Fibroblast of the conjunctiva (primary cell): ENCODE data around the gene YY1.

Experiments used
- DNase-seq: peaks from one replicate; pipeline ENCODE4 v3.0.0-alpha.2; 2010; ENCODE audit warnings: low read depth

The YY1 gene

DNA sequence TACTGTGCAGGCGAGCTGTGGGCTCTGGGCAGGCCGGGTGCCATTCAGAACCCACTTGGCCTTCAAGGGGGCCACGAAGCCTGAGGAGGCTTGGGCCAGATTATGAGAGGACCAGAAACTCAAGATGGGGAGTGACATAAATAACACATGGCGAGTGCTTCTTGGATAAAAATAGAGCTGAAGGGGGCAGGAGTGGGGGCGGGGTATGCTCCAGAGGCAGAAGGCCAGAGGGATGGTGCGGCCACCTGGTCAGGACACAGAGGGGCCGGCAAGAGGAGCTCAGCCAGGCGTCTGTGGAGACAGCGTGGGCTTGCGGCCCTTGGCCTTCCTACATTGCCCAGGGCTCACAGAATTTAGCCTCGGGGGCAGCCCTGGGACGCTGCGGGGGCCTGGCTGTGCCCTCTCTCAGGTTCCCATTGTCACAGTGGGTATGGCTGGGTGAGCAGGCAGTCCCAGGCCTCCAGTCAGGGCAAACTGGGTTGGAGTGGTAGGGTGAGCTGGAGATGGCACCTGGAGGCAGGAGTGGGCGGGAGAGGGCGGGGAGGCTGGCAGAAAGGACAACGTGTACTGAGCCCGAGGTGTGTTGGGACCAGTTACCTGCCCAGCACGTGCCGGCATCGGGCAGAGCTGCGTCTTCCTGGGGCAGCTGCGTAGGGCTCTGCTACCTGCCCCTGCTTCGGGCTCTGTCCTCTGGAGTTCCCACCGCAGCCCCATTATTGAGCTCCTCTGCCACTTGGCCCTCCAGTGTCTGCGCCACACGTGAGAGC lies 74.7 kb downstream of the YY1 start:
- DNase-seq = no peak

GRCh38 chr14:100314724-100315123 lies 75.8 kb downstream of the YY1 start:
- no peak for DNase-seq

GRCh38 chr14:100317389-100317788 lies 78.4 kb downstream of the YY1 start:
- DNase-seq = no peak

GRCh38 chr14:100317912-100318808 lies 79.2 kb downstream of the YY1 start:
- DNase-seq = peak; percentile 21

DNA sequence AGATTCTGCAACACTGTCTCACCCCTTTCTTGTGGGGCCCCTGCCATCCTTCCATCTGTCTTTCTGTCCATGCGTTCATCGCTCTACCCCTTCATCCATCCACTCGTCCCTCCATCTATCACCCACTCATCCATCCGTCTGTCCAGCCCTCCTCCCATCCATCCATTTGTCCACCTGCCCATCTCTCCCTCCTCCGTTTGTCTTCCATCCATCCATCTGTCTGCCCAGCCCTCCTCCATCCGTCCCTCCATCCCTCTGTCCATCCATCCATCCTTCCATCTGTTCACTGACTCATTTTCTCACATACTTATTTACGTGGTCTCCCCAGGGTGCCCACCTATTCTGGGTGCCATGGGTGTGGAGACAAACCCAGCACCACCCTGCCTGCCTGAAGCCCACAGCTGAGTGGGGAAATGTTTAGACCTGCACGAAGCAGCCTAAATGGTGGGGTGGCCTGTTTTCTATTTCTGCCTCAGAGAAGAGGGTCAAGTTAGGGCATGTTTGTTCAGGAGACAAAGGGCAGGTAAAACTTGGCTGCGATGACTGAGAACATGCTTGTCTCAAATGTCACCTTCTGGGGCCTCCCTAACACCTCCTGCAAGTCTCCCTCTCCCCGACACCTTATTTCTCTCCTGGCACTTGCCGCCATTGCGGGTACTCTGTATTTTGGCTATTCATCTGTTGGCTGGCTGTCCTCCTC lies 81.4 kb downstream of the YY1 start:
- DNase-seq = no peak

DNA sequence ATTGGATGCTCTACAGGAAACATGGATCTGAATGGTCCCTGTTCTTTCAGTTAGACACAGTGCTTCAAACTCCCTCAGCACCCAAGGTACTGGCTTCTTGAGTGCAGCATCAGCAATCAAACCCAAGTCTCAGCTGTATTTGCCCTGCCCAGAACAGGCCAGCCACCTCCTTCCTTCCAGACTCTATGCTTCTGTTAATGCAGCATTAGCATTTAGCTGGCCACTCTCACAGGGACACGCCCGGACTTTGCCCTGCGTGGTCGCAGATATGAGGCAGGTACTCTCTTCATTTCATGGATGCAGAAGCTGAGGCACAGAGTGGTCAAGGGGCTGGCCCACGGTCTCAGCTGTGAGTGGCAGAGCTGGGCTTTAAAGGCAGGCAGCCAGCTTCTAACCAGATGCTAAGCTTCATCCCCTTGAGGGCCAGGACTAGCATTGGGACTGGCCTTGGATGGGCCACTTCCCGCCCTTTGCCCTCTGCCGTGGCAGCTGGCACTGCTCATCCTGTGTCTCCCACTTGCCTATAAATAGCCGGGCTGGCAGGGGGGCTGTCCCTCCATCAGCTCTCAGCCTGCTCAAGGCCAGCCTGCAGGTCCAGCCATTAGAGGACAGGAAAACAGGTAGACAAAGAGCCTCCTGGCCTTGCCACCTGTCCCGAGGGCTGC lies 82.7 kb downstream of the YY1 start:
- DNase-seq = no peak

- no peak for DNase-seq
Observed at GRCh38 chr14:100322138-100322957, 83.4 kb downstream of the YY1 start.

- no peak for DNase-seq
Observed at GRCh38 chr14:100323121-100323941, 84.4 kb downstream of the YY1 start, which contains the start of gene SLC25A47. SLC25A47 (plus strand) TSS chr14:100323339; CDS start chr14:100323415, 76 bp downstream.

- no peak for DNase-seq
Observed at GRCh38 chr14:100323942-100324307, 85.0 kb downstream of the YY1 start.

- no peak for DNase-seq
Observed at GRCh38 chr14:100325231-100325632, 86.3 kb downstream of the YY1 start.

- DNase-seq = no peak
Observed at GRCh38 chr14:100325958-100326357, 87.0 kb downstream of the YY1 start.

DNA sequence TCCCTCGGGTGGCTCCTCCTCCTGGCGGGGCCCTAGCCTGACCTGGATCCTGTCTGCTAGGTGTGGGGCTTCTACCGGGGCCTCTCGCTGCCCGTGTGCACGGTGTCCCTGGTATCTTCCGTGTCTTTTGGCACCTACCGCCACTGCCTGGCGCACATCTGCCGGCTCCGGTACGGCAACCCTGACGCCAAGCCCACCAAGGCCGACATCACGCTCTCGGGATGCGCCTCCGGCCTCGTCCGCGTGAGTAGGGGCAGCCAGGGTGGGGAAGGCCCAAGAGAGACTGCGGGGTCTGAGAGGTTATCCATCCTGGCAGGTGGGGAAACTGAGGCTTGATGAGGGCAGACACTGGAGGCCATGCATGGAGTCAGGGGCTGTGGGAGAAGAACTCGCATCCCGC lies 88.2 kb downstream of the YY1 start:
- no peak for DNase-seq

DNA sequence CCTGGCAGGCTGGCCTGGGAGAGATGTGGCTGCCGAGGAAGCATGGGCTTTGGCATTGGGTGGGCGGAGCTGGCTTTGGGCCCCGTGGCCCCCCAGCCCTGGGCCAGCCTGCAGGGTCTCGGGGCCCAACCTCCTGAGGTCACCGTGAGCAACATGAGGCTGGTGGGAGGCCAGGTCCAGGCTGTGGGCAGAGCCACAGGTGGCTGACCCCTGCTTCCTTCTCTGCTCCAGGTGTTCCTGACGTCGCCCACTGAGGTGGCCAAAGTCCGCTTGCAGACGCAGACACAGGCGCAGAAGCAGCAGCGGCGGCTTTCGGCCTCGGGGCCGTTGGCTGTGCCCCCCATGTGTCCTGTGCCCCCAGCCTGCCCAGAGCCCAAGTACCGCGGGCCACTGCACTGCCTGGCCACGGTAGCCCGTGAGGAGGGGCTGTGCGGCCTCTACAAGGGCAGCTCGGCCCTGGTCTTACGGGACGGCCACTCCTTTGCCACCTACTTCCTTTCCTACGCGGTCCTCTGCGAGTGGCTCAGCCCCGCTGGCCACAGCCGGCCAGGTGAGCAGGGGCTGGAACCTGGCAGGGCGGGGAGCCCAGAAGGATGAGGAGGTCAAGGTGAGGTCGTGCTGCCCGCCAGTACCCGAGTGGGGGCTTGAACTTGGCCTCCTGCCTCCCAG lies 89.7 kb downstream of the YY1 start:
- no peak for DNase-seq

- no peak for DNase-seq
Observed at GRCh38 chr14:100329233-100330006, 90.5 kb downstream of the YY1 start.

- no peak for DNase-seq
Observed at GRCh38 chr14:100330007-100330344, 91.0 kb downstream of the YY1 start.

DNA sequence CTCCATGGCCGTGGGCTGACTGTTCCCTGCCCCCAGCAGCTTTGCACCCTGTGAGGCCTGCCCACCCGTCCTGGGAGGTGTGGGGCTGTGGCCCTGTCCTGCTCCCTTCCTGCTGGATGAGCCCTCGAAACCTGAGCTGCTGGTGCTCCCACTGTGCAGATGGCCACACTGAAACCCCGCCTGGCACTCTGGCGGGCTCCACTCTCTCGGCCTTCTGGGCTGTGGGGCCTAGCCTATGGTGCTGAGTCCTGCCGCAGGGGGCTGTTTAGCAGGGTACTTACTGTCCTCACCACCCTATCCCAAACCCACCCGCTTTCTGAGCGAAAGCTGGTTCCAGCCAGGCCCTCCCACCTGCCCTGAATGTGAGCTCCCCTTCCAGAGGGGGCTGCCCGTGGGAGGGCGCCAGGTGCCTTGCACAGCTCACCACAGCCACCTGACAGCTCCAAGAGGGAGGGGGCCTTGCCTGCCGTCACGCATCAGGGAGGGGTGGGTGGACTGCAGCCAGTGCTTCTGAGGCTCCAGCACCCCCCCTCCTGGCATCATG lies 91.5 kb downstream of the YY1 start:
- no peak for DNase-seq

DNA sequence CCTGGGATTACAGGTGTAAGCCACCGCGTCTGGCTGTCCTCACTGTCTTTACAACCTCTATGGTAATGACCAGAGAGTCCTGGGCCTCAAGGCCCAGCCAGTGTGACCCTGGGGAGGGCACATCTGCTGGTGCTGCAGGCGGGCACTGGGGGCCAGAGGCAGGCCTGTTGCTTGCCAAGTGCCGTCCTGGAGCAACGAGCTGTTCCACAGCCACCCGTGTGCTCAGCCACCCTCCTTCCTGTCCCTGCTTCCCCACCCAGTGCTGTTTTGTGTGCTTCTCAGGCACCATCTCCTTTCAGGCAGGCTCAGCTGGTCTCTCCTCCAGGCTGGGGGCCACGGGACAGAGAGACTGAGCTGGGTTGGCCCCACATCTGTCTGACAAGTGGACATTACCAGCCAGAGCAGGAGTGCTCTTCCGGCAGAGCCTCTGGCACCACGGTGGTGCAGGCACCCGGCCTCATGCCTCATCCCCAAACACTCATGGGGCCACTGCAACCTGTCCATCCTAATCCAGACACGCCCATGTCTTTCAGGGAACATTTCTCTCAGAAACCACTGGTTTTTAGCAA lies 93.2 kb downstream of the YY1 start:
- DNase-seq = no peak
